Lung (tissue), 12 donors: ENCODE measurements around the gene NMT2. TPM values are rescaled to one million over a fixed set of nuclear protein-coding genes. Genes with fewer than 3 reads are reported as not detected.

Source experiments
- ATAC-seq: fragments of 200-7000 bp; cut with Tn5 transposase; one replicate; pipeline ENCODE4 v1.9.1; 2020; ENCODE audit warnings: moderate number of reproducible peaks; ENCODE audit not compliant: insufficient read depth, low FRiP score
- DNase-seq, 3 donors: peaks; one replicate each; pipeline ENCODE4 v3.0.0-alpha.2; 2013 to 2017
- H3K27ac ChIP-seq, 2 donors: one replicate each; pipeline ENCODE4 v1.5.1; 2013; ENCODE audit warnings: mild to moderate bottlenecking in 2 of 2, moderate library complexity in 2 of 2, control low read depth in 1 of 2, inconsistent platforms in 1 of 2, low read depth in 1 of 2, low read length in 1 of 2
- H3K27me3 ChIP-seq, 3 donors: one replicate each; pipeline ENCODE4 v1.5.1; 2013; ENCODE audit warnings: low read length in 2 of 3; ENCODE audit not compliant: control insufficient read depth in 3 of 3, insufficient read depth in 3 of 3
- H3K36me3 ChIP-seq, 4 donors: one replicate each; pipeline ENCODE4 v1.5.1; 2013; ENCODE audit warnings: low read length in 4 of 4, mild to moderate bottlenecking in 1 of 4, moderate library complexity in 1 of 4; ENCODE audit not compliant: control insufficient read depth in 4 of 4, insufficient read depth in 4 of 4
- H3K4me1 ChIP-seq, 5 donors: one replicate each; pipeline ENCODE4 v1.5.1; 2013; ENCODE audit warnings: low read length in 5 of 5, mild to moderate bottlenecking in 2 of 5, moderate library complexity in 1 of 5; ENCODE audit not compliant: control insufficient read depth in 5 of 5, insufficient read depth in 5 of 5
- H3K4me3 ChIP-seq: one replicate; pipeline ENCODE4 v1.5.1; 2013; ENCODE audit warnings: mild to moderate bottlenecking, control low read depth, moderate library complexity
- H3K9ac ChIP-seq, 2 donors: one replicate each; pipeline ENCODE4 v1.5.1; 2013; ENCODE audit warnings: low read length in 2 of 2, control low read depth in 1 of 2; ENCODE audit not compliant: insufficient read depth in 1 of 2
- H3K9me3 ChIP-seq, 4 donors: one replicate each; pipeline ENCODE4 v1.5.1; 2013; ENCODE audit warnings: low read length in 3 of 4, mild to moderate bottlenecking in 1 of 4, moderate library complexity in 1 of 4; ENCODE audit not compliant: control insufficient read depth in 4 of 4, insufficient read depth in 3 of 4
- WGBS, 2 donors: extraction: QIAGEN DNeasy Blood & Tissue Kit; methylation state at CpG; one replicate each; pipeline ENCODE4 v1.1.7; 2013; 5-methylcytosine and 5-hydroxymethylcytosine counted together
- polyA plus RNA-seq, 2 donors: library from polyadenylated mRNA; stranded (reverse); fragments of 200-250 nt; gene quantifications; one replicate each; pipeline ENCODE4 v1.2.1, GENCODE V29; 2013
- total RNA-seq, 2 donors: library from RNA; depleted of rRNA in 1 of 2; stranded (reverse); fragments of >200 nt in 1 of 2; gene quantifications; one replicate each; pipeline ENCODE4 v1.2.1, GENCODE V29; 2014 to 2021
- TF ChIP-seq, protein P1 (sequence below): IDR thresholded peaks from 2 replicates; pipeline ENCODE4 v1.5.1; 2012; ENCODE audit warnings: mild to moderate bottlenecking; ENCODE audit errors: control extremely low read depth, extremely low read depth
- donor health status: control.
- donor health status: control.
- donor health status: Bipolar disorder and iron deficiency.
- donor health status: healthy.
- donor health status: DM: yes; HTN: yes; CAD: no.

The NMT2 gene
- total and polyA plus RNA-seq, 4 donors: 3.5 to 20.0 (median 6.4) TPM

DNA sequence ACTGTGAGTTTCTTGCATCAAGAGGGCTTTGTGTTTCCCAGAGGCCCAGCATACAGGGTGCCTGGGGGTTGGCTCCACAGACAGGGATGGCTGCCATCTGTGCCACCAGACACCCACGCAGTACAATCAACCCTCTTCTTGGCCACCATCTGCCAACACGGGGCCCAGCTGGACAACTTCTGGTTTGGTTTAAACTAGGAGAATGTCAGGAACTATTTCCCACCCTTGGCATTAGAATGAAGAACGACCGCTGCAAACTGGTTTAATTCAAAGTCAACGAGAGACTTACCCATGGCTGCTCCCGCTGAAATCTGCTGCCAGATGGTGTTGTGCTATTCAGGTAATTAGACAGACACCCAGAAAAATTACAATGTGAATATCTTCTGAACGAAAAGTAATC lies 27.8 kb downstream of the NMT2 start:
- DNase-seq: no peak
- Histone ChIP-seq H3K9me3 (no peaks in the 10 kb centered on the region), H3K4me3 (no peak overlapping the region), H3K9ac (no peak overlapping the region), H3K27ac (no peak overlapping the region), H3K4me1 (peaks cover 0 to 3% (median 0%) of the 10 kb centered on the region in 5 donors), H3K27me3 (no peaks in the 10 kb centered on the region), H3K36me3 (peaks cover 0 to 7% (median 5%) of the 10 kb centered on the region in 4 donors)
- 95% methylated on average over 7 of the region's 7 CpGs for WGBS, 2 donors
- no peak for ATAC-seq
- TF ChIP-seq, protein P1, sequence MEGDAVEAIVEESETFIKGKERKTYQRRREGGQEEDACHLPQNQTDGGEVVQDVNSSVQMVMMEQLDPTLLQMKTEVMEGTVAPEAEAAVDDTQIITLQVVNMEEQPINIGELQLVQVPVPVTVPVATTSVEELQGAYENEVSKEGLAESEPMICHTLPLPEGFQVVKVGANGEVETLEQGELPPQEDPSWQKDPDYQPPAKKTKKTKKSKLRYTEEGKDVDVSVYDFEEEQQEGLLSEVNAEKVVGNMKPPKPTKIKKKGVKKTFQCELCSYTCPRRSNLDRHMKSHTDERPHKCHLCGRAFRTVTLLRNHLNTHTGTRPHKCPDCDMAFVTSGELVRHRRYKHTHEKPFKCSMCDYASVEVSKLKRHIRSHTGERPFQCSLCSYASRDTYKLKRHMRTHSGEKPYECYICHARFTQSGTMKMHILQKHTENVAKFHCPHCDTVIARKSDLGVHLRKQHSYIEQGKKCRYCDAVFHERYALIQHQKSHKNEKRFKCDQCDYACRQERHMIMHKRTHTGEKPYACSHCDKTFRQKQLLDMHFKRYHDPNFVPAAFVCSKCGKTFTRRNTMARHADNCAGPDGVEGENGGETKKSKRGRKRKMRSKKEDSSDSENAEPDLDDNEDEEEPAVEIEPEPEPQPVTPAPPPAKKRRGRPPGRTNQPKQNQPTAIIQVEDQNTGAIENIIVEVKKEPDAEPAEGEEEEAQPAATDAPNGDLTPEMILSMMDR: no peak

DNA sequence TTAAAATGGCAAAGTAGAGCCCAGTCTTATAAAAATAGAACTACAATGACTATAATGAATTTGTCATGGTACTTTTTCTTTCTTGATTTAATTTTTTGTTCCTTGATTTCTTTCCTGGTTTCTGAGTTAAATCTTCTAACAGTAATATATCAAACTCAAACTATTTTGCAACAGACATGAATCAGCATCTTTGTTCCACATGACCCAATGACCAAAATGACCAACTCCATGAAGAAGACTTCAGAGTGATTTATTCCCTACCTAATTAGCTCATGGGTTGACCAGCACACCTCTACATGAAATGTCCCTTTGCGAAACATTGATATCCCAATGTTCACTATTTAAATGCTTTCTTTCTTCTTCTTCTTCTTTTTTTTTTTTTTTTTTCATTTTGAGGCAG lies 30.9 kb downstream of the NMT2 start:
- Histone ChIP-seq H3K36me3 (peaks cover 12 to 24% (median 16%) of the 10 kb centered on the region in 4 donors), H3K4me3 (no peak overlapping the region), H3K9ac (no peak overlapping the region), H3K4me1 (peaks cover 0 to 3% (median 0%) of the 10 kb centered on the region in 5 donors), H3K27me3 (no peaks in the 10 kb centered on the region), H3K9me3 (peaks cover 0 to 2% (median 0%) of the 10 kb centered on the region in 4 donors), H3K27ac (no peak overlapping the region)
- ATAC-seq (no peak), DNase-seq (no peak)
- WGBS, 2 donors: 98 to 100% methylated on average over 1 of the region's 1 CpG
- TF ChIP-seq, protein P1: no peak

DNA sequence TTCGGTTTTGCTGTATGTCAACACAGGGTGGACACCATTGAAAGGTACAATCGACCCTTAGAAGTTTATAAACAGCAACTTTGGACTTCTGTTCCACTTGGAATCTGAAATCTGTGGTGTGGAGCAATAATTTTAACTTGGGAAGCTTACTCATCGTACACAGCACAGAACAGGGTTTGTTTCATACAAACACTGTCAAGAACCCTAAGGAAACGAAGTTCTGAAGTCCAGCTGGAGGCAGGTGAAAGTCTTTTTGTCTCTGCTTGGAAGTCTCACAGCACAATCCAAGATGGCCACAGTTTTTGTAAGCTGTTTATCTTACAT lies 31.5 kb downstream of the NMT2 start:
- H3K4me3 ChIP-seq: no peak overlapping the region
- no peak for ATAC-seq
- H3K27me3 ChIP-seq: no peaks in the 10 kb centered on the region
- 73 to 74% methylated on average over 4 of the region's 4 CpGs for WGBS, 2 donors
- peaks cover 0 to 3% (median 0%) of the 10 kb centered on the region in 5 donors for H3K4me1 ChIP-seq
- peaks cover 0 to 2% (median 0%) of the 10 kb centered on the region in 4 donors for H3K9me3 ChIP-seq
- H3K27ac ChIP-seq: no peak overlapping the region
- no peak overlapping the region for H3K9ac ChIP-seq
- TF ChIP-seq, protein P1: no peak
- DNase-seq: no peak
- peaks cover 12 to 24% (median 18%) of the 10 kb centered on the region in 4 donors for H3K36me3 ChIP-seq
